Measurements from ENCODE around the gene TTC39C.

- TF ChIP-seq CTCF (conservative IDR thresholded peaks at IDR 0.05) (no peak), ZFX (IDR thresholded peaks at IDR 0.05) (no peak)
Observed at GRCh38 chr18:24103320-24104021, 88.9 kb downstream of the TTC39C start.
